ENCODE results near the gene PAX2. TPM values are rescaled to one million over a fixed set of nuclear protein-coding genes. Genes with fewer than 3 reads are reported as not detected.

The PAX2 gene
- total and polyA plus RNA-seq, 4 donors, result not detected

DNA sequence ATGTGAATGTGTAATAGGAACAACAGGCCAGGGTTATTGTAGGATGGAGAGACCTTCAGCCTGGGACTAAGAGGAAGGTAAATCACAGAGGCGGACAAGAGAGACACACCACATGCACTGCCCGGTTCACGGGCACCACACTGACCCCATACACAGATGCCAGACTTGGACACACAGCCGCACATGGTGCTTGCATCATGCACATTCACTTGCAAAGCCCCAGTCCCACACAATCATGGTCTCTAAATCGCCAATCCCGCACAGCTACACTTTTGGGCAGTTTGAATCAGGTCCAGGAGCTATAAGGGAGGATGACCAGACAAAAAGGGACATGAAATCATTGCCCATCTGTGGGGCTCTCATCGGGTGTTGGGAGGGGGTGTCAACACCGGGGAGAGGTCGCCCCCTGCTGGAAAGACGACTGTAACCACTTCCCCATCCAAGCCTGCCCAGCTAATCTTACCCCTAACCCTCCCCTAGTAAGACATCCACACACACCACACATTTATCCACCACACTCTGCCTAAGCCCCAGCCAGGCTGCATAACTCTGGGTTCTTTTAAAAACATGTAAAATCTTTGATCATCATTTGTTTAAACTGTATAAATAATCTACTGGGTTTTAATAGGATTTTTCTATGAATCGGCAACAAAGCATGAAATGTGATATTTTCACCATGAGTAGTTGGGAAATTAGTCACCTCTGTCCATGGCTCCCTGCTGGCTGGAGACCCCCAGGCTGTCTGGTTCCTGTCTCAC, 126.8 kb downstream of the PAX2 start:
- 56% methylated on average over 11 of the region's 11 CpGs for WGBS
- no peaks in the 10 kb centered on the region for H3K9me3 ChIP-seq (ENCODE audit: control insufficient read depth in 4 of 4, low read length in 3 of 4)
- no peak overlapping the region for H3K9ac ChIP-seq (ENCODE audit: low read depth in 1 of 2, low read length in 2 of 2)
- peaks cover 2 to 20% (median 15%) of the 10 kb centered on the region in 4 donors for H3K4me1 ChIP-seq (ENCODE audit: control insufficient read depth in 4 of 4, insufficient read depth in 4 of 4, low read length in 3 of 4)
- no peaks in the 10 kb centered on the region for H3K36me3 ChIP-seq (ENCODE audit: control insufficient read depth in 4 of 4, insufficient read depth in 3 of 4, low read depth in 1 of 4, low read length in 3 of 4)
- H3K27ac ChIP-seq (ENCODE audit: low read depth in 1 of 2, low read length in 2 of 2), result no peak overlapping the region
- no peak for TF ChIP-seq HNF4G (IDR thresholded peaks at IDR 0.05)
- peak; percentile 55 to 71 for TF ChIP-seq RAD21 (IDR thresholded peaks at IDR 0.05)
- TF ChIP-seq, protein P1, sequence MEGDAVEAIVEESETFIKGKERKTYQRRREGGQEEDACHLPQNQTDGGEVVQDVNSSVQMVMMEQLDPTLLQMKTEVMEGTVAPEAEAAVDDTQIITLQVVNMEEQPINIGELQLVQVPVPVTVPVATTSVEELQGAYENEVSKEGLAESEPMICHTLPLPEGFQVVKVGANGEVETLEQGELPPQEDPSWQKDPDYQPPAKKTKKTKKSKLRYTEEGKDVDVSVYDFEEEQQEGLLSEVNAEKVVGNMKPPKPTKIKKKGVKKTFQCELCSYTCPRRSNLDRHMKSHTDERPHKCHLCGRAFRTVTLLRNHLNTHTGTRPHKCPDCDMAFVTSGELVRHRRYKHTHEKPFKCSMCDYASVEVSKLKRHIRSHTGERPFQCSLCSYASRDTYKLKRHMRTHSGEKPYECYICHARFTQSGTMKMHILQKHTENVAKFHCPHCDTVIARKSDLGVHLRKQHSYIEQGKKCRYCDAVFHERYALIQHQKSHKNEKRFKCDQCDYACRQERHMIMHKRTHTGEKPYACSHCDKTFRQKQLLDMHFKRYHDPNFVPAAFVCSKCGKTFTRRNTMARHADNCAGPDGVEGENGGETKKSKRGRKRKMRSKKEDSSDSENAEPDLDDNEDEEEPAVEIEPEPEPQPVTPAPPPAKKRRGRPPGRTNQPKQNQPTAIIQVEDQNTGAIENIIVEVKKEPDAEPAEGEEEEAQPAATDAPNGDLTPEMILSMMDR (IDR thresholded peaks at IDR 0.05; ENCODE audit: low read depth, low read length, missing input control), result peak; percentile 43
- no peak overlapping the region for H3K4me3 ChIP-seq (ENCODE audit: low read depth in 1 of 3, low read length in 3 of 3)
- peak; percentile 56 for DNase-seq (ENCODE audit: low spot score)
- no peaks in the 10 kb centered on the region for H3K27me3 ChIP-seq (ENCODE audit: control insufficient read depth in 4 of 4, insufficient read depth in 4 of 4, low read length in 3 of 4)

- Histone ChIP-seq H3K4me3 (ENCODE audit: low read depth in 1 of 3, low read length in 3 of 3) (no peak overlapping the region), H3K27me3 (ENCODE audit: control insufficient read depth in 4 of 4, insufficient read depth in 4 of 4, low read length in 3 of 4) (no peaks in the 10 kb centered on the region), H3K27ac (ENCODE audit: low read depth in 1 of 2, low read length in 2 of 2) (no peak overlapping the region), H3K36me3 (ENCODE audit: control insufficient read depth in 4 of 4, insufficient read depth in 3 of 4, low read depth in 1 of 4, low read length in 3 of 4) (no peaks in the 10 kb centered on the region), H3K9me3 (ENCODE audit: control insufficient read depth in 4 of 4, low read length in 3 of 4) (no peaks in the 10 kb centered on the region), H3K9ac (ENCODE audit: low read depth in 1 of 2, low read length in 2 of 2) (no peak overlapping the region), H3K4me1 (ENCODE audit: control insufficient read depth in 4 of 4, insufficient read depth in 4 of 4, low read length in 3 of 4) (peaks cover 2 to 20% (median 15%) of the 10 kb centered on the region in 4 donors)
- no peak for DNase-seq (ENCODE audit: low spot score)
- 73% methylated on average over 7 of the region's 7 CpGs for WGBS
- TF ChIP-seq JUND (IDR thresholded peaks at IDR 0.05) (no peak), GABPA (IDR thresholded peaks at IDR 0.05 in 1 of 2, conservative IDR thresholded peaks at IDR 0.05 in 1 of 2) (no peak), ATF3 (IDR thresholded peaks at IDR 0.05) (no peak), REST (IDR thresholded peaks at IDR 0.05) (no peak), TAF1 (conservative IDR thresholded peaks at IDR 0.05) (no peak), SP1 (IDR thresholded peaks at IDR 0.05) (no peak), HNF4G (IDR thresholded peaks at IDR 0.05) (no peak), RAD21 (IDR thresholded peaks at IDR 0.05) (no peak), RXRA (IDR thresholded peaks at IDR 0.05) (no peak), NR2F2 (IDR thresholded peaks at IDR 0.05) (no peak), HNF4A (conservative IDR thresholded peaks at IDR 0.05) (no peak)
- TF ChIP-seq, protein P1 (IDR thresholded peaks at IDR 0.05; ENCODE audit: low read depth, low read length, missing input control), result no peak
- TF ChIP-seq, protein P2, sequence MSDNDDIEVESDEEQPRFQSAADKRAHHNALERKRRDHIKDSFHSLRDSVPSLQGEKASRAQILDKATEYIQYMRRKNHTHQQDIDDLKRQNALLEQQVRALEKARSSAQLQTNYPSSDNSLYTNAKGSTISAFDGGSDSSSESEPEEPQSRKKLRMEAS (IDR thresholded peaks at IDR 0.05), result no peak
These were observed 127.9 kb downstream of the PAX2 start for GRCh38 chr10:100873146-100873826.

Measured in liver (tissue), 9 donors.